SH-SY5Y (cell line): ENCODE results near the gene TOR1A.

Experiments
- GATA2 ChIP-seq: IDR thresholded peaks from 2 replicates; pipeline ENCODE4 v1.6.1; 2011; ENCODE audit warnings: mild to moderate bottlenecking, low read depth, low read length
- GATA3 ChIP-seq: IDR thresholded peaks from 2 replicates; pipeline ENCODE4 v1.6.1; 2011; ENCODE audit warnings: low read depth, mild to moderate bottlenecking, low read length, moderate library complexity

TOR1A gene

DNA sequence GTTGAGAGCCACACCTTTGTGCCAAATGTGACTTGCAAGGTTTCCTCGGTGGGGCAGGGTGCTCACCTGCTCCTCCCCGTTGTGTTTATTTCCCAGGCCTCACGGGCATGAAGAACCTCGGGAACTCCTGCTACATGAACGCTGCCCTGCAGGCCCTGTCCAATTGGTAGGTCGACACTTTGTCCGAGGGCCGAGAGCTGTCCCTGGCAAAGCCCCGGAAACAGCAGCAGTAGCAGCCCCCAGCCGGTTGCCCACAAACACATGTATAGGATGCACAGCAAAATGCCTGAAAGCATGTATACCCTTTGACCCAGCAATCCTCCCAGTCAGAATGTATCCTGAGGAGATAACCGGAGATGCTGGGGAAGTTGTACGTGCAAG lies 37.5 kb upstream of the TOR1A start:
- TF ChIP-seq GATA2, result no peak
- TF ChIP-seq GATA3, result no peak

DNA sequence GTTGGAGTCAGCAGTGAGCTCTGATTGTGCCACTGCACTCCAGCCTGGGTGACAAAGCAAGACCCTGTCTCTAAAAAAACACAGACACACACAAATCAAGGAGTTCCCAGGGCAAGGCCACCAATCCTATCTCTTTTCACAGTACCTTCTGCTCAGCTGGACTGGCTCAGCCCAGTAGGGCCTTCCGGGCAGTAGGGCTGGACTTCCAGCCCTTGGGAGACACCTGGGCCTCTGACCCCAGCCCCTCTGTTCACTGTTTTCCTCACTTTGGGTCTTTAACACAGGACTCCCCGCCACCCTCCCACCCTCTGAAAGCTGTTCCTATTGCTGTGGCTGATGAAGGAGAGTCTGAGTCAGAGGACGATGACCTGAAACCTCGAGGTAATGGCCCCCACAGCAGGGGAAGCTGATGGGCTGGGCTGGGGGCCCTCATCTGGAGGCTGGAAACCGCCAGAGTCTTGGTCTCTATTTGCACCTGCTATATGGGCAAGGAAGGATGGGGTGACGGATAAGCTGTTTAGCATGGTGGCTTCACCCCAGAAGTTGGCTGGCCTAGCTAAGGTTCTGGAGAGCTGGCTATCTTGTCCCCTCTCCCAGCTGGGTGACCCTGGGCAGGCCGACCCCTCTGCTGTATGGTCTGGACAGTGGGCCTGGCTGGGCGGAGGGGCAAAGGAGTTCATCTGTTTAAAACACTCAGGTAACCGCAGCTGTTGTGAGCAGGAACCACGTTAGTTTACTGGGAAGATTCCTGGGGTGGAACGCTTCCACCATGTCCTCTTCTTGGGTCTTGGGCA lies 36.9 kb upstream of the TOR1A start:
- TF ChIP-seq GATA2 (no peak), GATA3 (no peak)

DNA sequence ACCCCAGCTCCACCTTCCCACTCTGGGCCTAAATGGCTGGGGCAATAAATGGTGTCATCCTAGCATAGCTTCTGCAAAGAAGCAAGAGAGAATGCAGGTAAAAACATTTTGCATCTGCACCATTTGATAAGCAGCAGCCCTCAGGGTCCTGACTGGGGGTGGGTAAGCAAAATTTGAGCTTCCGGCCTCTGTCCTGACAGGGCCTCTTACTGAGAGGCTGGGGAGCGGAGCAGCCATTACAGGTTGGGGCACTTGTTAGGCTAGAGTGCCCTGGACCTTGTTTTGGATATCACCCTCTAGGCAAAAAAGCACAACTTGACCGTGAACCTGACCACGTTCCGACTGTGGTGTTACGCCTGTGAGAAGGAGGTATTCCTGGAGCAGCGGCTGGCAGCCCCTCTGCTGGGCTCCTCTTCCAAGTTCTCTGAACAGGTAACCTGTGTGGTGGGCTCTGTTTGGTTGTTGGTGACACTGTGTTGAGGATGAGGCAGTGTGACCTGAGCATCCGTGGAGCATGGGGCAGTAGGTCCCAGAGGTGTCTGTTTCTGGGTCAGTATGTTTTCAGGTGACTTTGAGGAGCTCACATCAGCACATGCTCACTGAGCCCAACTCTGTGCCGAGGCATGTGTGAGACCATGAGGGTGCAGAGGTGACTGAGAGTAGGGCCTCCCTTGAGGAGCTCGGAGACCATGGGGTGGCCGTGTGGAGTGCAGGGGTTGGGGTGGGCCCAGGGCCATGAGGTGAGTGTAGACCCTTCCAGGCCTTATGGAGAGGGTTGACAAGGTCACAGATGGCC lies 34.4 kb upstream of the TOR1A start:
- TF ChIP-seq GATA2, result no peak
- TF ChIP-seq GATA3, result no peak

DNA sequence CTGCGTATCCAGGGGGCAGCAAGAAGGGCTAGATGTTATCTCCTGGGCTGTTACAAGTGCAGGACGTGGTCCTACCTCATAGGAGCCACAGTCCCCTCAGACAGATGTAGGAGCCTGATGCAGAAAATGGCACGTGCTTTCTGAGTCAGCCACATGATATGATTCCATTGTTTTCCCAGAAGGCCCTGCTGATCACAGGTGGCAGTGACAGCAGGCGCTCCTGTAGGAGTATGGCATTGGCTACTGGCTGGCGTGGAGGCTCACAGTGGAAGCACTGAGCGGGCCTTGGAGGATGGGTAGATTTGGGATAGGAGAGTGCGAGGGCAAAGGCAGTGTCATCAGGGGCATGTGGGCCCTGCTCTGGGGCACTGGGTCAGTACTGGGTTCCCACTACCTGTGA lies 33.3 kb upstream of the TOR1A start:
- TF ChIP-seq GATA3 (no peak), GATA2 (no peak)

DNA sequence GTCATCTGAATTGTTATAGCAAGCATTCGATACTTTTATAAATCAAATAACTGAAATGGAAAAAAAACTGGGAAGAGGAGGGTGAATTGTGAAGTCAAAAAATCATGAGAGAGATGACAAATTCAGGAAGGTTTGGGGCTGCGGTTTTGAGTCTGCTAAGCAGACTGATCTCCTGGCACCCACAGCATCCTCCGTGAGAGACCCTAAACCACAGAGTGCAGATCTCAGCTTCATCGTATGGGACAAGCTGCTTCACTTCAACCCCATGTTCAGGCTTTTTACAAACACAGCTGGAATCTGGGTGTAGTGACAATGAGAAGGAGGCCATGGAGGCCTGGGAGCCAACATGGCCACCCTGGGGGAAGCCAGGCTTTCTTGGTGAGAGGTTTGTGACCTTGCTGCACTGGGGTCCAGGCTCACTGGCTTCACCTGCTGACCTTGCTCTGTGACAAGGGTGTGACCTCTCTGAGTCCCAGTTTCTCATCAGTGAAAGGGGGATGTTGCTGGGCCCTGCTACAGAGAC lies 30.7 kb upstream of the TOR1A start:
- TF ChIP-seq GATA3 (no peak), GATA2 (no peak)

- TF ChIP-seq GATA2, result no peak
- TF ChIP-seq GATA3, result no peak
Observed at GRCh38 chr9:129853614-129854013, 29.7 kb upstream of the TOR1A start.

DNA sequence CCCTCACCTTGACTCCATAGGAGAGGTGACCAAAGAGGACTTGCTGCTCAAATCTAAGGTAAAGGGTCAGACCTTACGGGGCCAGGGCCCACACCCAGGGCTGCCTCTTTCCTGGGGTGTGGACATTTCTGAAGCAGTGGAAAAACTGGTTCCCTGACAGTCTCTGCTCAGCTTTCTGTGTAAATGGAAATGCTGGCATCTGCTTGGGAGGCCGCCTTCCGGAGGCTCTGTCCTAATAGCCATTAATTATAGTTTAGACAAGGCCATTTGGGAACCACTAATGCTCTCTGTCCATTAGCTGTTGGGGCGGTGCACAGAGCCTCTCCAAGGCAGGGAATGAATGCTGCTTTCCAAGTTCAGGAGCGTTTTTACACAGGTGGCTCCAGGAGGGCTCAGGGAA lies 28.6 kb upstream of the TOR1A start:
- TF ChIP-seq GATA3 (no peak), GATA2 (no peak)

- TF ChIP-seq GATA3 (no peak), GATA2 (no peak)
Observed at GRCh38 chr9:129851821-129852220, 27.9 kb upstream of the TOR1A start.

GRCh38 chr9:129850821-129851550 lies 27.1 kb upstream of the TOR1A start:
- no peak for TF ChIP-seq GATA3
- TF ChIP-seq GATA2, result no peak

DNA sequence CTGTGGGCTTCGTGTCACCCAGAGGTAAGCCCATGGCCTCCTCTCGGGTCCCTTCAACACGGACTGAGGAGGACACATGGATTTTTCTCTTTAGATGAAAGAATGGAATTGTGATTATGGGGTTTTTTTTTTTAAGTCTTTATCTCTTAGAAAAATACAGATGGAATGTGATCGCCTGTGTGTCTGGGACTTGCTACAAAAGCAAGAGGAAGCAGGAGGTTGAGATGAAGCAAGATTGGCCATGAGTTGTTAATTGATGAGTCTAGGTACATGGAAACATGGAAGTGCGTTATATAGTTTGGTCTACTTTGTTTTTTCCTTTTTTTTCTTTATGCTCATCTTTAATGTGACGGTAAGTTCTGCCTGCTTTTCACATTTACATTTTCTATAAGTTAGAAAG lies 26.0 kb upstream of the TOR1A start:
- TF ChIP-seq GATA2 (no peak), GATA3 (no peak)

DNA sequence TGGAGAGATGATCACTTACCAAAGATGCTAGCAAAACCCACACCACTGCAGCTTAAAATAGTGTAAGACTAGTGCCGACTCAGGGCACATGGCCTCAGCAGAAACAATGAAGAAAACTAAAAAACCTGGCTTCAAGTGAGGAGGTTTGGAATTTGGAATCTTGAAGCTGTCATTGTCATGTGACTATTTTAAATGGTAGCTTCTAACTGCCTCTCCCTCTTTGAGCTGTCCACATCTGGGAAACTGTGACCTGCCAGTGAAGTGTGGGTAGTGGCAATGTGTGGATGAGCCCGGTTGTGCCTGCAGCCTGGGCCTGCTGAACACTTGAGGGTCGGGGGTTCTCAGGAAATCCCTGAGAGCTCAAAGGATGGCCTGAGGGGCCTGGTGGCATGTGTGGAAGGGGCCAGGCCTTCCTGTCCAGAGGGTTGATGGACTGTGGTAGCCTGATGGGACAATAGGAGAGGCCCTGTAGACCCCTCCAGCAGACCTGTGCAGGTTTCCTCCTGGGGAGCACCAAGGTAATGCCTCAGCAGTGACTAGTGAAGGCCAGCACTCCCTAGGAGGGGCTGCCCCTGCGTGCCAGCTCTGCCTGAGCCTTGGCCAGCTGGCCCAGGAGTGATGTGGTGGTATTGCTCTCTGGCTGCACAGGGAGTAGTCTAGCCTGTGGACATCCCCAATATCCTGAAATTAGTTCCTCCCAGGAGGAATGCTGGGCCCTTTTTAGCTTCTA lies 24.9 kb upstream of the TOR1A start:
- TF ChIP-seq GATA3, result no peak
- TF ChIP-seq GATA2, result no peak

DNA sequence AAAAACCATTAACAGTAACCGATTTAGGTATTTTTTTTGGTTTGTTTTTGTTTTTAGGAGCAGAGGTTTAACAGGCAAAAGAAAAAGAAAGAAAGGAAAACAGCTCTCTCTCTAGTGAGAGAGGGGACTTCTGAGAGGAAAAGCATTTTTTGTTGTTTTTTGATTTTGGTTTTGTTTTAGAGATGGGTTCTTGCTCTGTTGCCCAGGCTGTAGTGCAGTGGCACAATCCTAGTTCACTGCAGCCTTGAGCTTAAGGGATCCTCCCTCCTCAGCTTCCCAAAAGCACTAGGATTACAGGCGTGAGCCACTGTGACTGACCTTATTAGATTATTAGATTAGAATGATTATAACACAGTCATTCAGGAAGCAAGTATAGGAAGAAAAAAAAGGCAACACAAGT lies 21.4 kb upstream of the TOR1A start:
- TF ChIP-seq GATA2 (no peak), GATA3 (no peak)

DNA sequence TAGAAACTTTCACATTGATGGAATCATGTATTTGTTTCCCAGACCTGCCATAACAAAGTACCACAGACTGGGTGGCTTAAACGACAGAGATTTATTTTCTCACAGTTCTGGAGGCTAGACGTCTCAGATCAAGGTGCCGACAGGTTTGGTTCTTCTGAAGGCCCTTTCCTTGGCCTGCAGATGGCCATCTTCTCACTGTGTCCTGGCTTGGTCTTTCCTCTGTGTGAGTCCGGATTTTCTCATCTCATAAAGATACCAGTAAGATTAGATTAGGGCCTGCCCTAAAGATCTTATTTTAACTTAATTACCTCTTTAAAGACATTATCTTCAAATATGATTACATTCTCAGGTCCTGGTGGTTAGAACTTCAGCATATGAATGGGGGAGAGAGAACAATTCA lies 17.1 kb upstream of the TOR1A start:
- TF ChIP-seq GATA3 (no peak), GATA2 (no peak)

DNA sequence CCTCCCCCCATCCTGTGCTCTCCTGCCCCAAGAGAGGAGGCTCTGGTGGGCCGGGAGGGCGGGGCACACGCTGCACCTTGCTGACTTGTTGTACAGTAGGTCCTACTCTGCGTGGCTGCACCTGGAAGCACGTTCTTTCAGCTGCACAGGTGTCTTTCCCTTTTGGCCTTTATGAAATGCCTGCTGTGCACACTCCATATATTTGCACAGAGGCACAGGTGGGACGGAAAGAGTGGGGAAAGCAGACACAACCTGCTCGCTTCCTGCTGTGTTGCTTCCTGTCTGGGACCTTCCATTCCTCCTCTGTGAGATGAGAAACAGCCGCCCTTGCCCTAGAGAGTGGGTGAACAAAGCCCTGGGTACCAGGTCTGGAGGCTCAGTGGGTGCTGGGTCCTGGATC lies 16.1 kb upstream of the TOR1A start:
- TF ChIP-seq GATA3 (no peak), GATA2 (no peak)
